ENCODE measurements around the gene TMEM273. TPM values are rescaled to one million over a fixed set of nuclear protein-coding genes. Genes with fewer than 3 reads are reported as not detected.
A peak's percentile ranks its signal among the peaks of the same experiment; 100 is the strongest.

The TMEM273 gene, protein sequence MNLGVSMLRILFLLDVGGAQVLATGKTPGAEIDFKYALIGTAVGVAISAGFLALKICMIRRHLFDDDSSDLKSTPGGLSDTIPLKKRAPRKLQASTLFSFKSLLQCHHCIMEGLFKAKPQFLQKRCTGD
- polyA plus RNA-seq (ENCODE audit: low read depth in 6 of 6) = 1 to 10 TPM; 1.2 to 7.1 (median 2.6) TPM

- peaks cover 0 to 6% (median 0%) of the 10 kb centered on the region in 7 donors for H3K9me3 Mint-ChIP-seq
- peak within 1 kb of the TSS; percentile 36 to 89 (median 76) for H3K4me3 Mint-ChIP-seq
- H3K27ac Mint-ChIP-seq = peak within 1 kb of the TSS; percentile 80 to 94 (median 88)
- peak; percentile 81 for ATAC-seq (ENCODE audit: low read depth in 2 of 2)
- H3K4me1 Mint-ChIP-seq = peaks cover 62 to 79% (median 78%) of the 10 kb centered on the region in 3 donors
- DNase-seq = peak; percentile 48
- H3K27me3 Mint-ChIP-seq = no peaks in the 10 kb centered on the region
- H3K36me3 Mint-ChIP-seq = peaks cover 0 to 5% of the 10 kb centered on the region in 2 donors
Measured at GRCh38 chr10:49187950-49188761, at the start of gene TMEM273. Gene TMEM273 (minus strand): TSS chr10:49188391. CDS start chr10:49188336, 55 bp downstream.

GRCh38 chr10:49237985-49238384, 49.8 kb upstream of the TMEM273 start:
- no peak for ATAC-seq (ENCODE audit: low read depth in 2 of 2)
- Mint-ChIP-seq H3K27ac (no peak overlapping the region), H3K4me1 (peaks cover 4 to 15% (median 5%) of the 10 kb centered on the region in 3 donors), H3K36me3 (no peaks in the 10 kb centered on the region), H3K27me3 (peaks cover 0 to 7% (median 0%) of the 10 kb centered on the region in 3 donors), H3K4me3 (no peak overlapping the region), H3K9me3 (no peaks in the 10 kb centered on the region)
- no peak for DNase-seq

DNA sequence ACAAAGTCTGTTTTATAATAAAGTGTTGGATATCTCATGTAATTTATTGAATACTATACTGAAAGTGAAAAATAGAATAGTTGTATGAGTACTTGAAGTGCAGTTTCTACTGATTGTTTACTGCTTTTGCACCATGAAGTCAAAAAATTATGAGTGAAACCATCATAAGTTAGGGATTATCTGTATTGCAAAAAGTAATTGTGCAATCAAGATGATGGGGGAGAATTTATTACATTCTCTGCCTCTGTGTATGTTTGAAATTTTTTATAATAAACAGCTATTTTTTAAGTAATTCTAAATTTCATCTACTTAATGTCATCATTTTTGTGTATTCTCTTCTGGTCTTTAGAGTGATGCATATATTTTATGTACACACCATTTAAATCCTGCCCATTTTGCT, 47.2 kb upstream of the TMEM273 start:
- no peaks in the 10 kb centered on the region for H3K4me1 Mint-ChIP-seq
- H3K27me3 Mint-ChIP-seq = peaks cover 0 to 7% (median 5%) of the 10 kb centered on the region in 3 donors
- DNase-seq = no peak
- peaks cover 0 to 5% (median 0%) of the 10 kb centered on the region in 7 donors for H3K9me3 Mint-ChIP-seq
- H3K36me3 Mint-ChIP-seq = no peaks in the 10 kb centered on the region
- ATAC-seq (ENCODE audit: low read depth in 2 of 2) = no peak
- no peak overlapping the region for H3K4me3 Mint-ChIP-seq
- H3K27ac Mint-ChIP-seq = no peak overlapping the region

DNA sequence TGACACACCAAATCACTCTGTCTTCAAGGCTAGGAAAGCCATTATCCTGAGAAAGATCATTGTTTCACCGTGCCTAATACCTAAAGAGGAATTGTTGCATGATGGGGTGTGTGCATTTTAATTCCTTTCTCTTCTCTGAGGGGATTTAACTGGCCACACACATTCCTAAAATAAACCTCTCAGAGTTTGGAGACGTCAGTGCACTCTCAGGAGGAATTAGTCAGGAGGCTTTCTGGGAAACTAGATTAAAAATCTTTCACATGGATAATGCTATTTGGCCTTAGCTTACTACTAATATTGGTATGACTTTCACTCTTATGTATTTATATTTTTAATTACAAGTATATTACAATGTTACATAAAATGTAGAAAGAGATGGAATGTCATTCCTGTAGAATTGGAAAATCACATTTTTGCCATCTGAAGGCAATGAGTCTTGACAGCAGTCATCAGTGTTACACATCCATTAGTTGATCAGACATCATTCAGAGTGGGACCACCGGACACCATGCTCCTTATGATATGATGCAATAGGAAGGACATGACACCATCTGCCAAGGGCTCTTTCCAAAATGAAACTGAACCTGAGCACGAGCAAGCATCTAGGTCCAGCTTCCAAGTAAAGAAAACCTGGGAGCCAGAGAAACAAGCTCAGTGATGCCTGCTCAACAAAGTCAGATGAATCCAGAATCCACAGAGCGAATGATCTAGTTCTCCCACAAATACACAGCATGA, 43.1 kb upstream of the TMEM273 start:
- DNase-seq (no peak), ATAC-seq (ENCODE audit: low read depth in 2 of 2) (no peak)
- H3K27me3 Mint-ChIP-seq = peaks cover 0 to 10% (median 8%) of the 10 kb centered on the region in 3 donors
- H3K27ac Mint-ChIP-seq = no peak overlapping the region
- H3K4me3 Mint-ChIP-seq = no peak overlapping the region
- peaks cover 0 to 6% (median 0%) of the 10 kb centered on the region in 7 donors for H3K9me3 Mint-ChIP-seq
- peaks cover 0 to 1% (median 0%) of the 10 kb centered on the region in 3 donors for H3K4me1 Mint-ChIP-seq
- H3K36me3 Mint-ChIP-seq = peaks cover 0 to 4% of the 10 kb centered on the region in 2 donors

DNA sequence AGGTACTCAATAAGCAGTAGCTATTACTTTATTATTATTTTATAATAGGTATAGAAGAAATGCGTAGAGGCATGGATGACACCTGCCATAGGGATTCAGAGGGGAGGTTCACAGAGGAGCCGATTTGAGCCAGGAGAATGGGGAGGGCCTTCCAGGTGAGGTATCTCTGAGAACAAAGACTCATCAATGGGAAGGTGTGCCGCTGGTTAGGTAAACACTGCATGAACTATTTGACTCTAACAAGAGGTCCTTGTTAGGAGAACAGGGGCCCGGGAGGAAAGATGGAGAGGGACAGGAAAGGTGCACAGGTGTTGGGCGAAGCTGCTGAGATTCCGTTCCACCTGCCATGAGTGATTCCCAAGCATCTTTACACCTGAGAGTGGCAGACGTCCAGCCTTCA, 41.8 kb upstream of the TMEM273 start:
- Mint-ChIP-seq H3K4me3 (no peak overlapping the region), H3K4me1 (peaks cover 0 to 3% (median 0%) of the 10 kb centered on the region in 3 donors), H3K9me3 (peaks cover 0 to 8% (median 0%) of the 10 kb centered on the region in 7 donors), H3K27ac (no peak overlapping the region), H3K36me3 (peaks cover 0 to 5% of the 10 kb centered on the region in 2 donors), H3K27me3 (peaks cover 0 to 12% (median 12%) of the 10 kb centered on the region in 3 donors)
- DNase-seq (no peak), ATAC-seq (ENCODE audit: low read depth in 2 of 2) (no peak)

GRCh38 chr10:49228677-49229076, 40.5 kb upstream of the TMEM273 start:
- H3K4me1 Mint-ChIP-seq = peaks cover 0 to 3% (median 0%) of the 10 kb centered on the region in 3 donors
- peaks cover 0 to 11% of the 10 kb centered on the region in 2 donors for H3K36me3 Mint-ChIP-seq

DNA sequence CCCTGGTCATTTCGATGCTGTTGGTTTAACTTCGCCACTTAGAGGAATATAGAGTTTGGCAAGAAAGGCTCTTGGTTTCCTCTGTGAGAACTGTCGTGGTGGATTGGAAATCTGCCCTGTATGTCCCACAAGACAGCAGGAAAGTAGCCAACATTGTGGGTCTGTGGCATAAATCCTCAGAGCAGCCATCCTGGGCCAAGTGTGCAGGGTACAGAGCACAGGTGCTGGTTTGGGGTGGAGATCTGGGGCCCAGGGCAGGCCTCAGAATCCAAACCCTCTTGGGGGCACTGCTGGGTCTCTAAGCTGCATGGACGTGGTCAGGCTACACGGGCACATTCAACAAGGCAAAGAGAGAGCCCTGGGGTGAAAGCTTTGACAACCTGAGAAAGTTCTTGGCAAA, 39.2 kb upstream of the TMEM273 start:
- no peak overlapping the region for H3K4me3 Mint-ChIP-seq
- ATAC-seq (ENCODE audit: low read depth in 2 of 2) (no peak), DNase-seq (no peak)
- H3K4me1 Mint-ChIP-seq = peaks cover 0 to 3% (median 0%) of the 10 kb centered on the region in 3 donors
- H3K9me3 Mint-ChIP-seq = peaks cover 0 to 8% (median 0%) of the 10 kb centered on the region in 7 donors
- no peak overlapping the region for H3K27ac Mint-ChIP-seq
- H3K27me3 Mint-ChIP-seq = peaks cover 0 to 12% (median 12%) of the 10 kb centered on the region in 3 donors
- peaks cover 0 to 14% of the 10 kb centered on the region in 2 donors for H3K36me3 Mint-ChIP-seq

More at GRCh38 chr10:49228677-49229076, 40.5 kb upstream of the TMEM273 start:
- DNase-seq = no peak
- no peak overlapping the region for H3K4me3 Mint-ChIP-seq
- no peak for ATAC-seq (ENCODE audit: low read depth in 2 of 2)
- peaks cover 0 to 8% (median 0%) of the 10 kb centered on the region in 7 donors for H3K9me3 Mint-ChIP-seq
- peaks cover 0 to 12% (median 12%) of the 10 kb centered on the region in 3 donors for H3K27me3 Mint-ChIP-seq
- no peak overlapping the region for H3K27ac Mint-ChIP-seq

GRCh38 chr10:49226594-49226993, 38.4 kb upstream of the TMEM273 start:
- Mint-ChIP-seq H3K4me3 (no peak overlapping the region), H3K9me3 (peaks cover 0 to 7% (median 0%) of the 10 kb centered on the region in 7 donors), H3K36me3 (peaks cover 0 to 14% of the 10 kb centered on the region in 2 donors), H3K27me3 (peaks cover 0 to 12% (median 12%) of the 10 kb centered on the region in 3 donors), H3K4me1 (peaks cover 0 to 3% (median 0%) of the 10 kb centered on the region in 3 donors), H3K27ac (no peak overlapping the region)
- DNase-seq = no peak
- ATAC-seq (ENCODE audit: low read depth in 2 of 2) = no peak

GRCh38 chr10:49225218-49225876, 37.2 kb upstream of the TMEM273 start:
- DNase-seq (no peak), ATAC-seq (ENCODE audit: low read depth in 2 of 2) (no peak)
- Mint-ChIP-seq H3K36me3 (peaks cover 0 to 15% of the 10 kb centered on the region in 2 donors), H3K4me3 (no peak overlapping the region), H3K27me3 (peaks cover 0 to 13% (median 7%) of the 10 kb centered on the region in 3 donors), H3K27ac (no peak overlapping the region), H3K9me3 (peaks cover 0 to 7% (median 0%) of the 10 kb centered on the region in 7 donors), H3K4me1 (peaks cover 0 to 3% (median 0%) of the 10 kb centered on the region in 3 donors)

GRCh38 chr10:49223205-49223604, 35.0 kb upstream of the TMEM273 start:
- peaks cover 0 to 11% (median 3%) of the 10 kb centered on the region in 7 donors for H3K9me3 Mint-ChIP-seq
- H3K27me3 Mint-ChIP-seq = peaks cover 0 to 31% (median 16%) of the 10 kb centered on the region in 3 donors
- ATAC-seq (ENCODE audit: low read depth in 2 of 2) = no peak
- H3K4me3 Mint-ChIP-seq = no peak overlapping the region
- H3K27ac Mint-ChIP-seq = no peak overlapping the region
- DNase-seq = no peak
- H3K4me1 Mint-ChIP-seq = peaks cover 0 to 3% (median 0%) of the 10 kb centered on the region in 3 donors
- H3K36me3 Mint-ChIP-seq = peaks cover 0 to 21% of the 10 kb centered on the region in 2 donors

DNA sequence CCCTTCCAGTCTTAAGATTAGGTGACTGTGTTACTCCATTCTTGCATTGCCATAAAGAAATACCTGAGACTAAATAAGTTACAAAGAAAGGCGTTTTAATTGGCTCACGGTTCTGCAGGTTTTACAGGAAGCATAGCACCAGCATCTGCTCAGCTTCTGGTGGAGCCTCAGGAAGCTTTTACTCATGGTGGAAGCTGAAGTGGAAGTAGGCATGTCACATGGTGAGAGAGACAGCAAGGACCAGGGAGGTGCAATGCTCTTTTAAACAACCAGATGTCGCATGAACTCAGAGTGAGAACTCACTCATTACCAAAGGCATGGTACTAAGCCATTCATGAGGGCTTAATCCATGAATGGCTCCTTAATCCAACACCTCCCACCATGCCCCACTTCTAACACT, 34.0 kb upstream of the TMEM273 start:
- H3K27me3 Mint-ChIP-seq = peaks cover 0 to 31% (median 16%) of the 10 kb centered on the region in 3 donors
- H3K9me3 Mint-ChIP-seq = peaks cover 0 to 11% (median 3%) of the 10 kb centered on the region in 7 donors
- ATAC-seq (ENCODE audit: low read depth in 2 of 2) (no peak), DNase-seq (no peak)
- H3K27ac Mint-ChIP-seq = no peak overlapping the region
- peaks cover 0 to 21% of the 10 kb centered on the region in 2 donors for H3K36me3 Mint-ChIP-seq
- H3K4me3 Mint-ChIP-seq = no peak overlapping the region
- H3K4me1 Mint-ChIP-seq = peaks cover 0 to 7% (median 0%) of the 10 kb centered on the region in 3 donors

- peak overlapping the region in 1 of 6 donors; percentile 12 for H3K27ac Mint-ChIP-seq
- peaks cover 0 to 18% (median 10%) of the 10 kb centered on the region in 3 donors for H3K27me3 Mint-ChIP-seq
- DNase-seq (no peak), ATAC-seq (ENCODE audit: low read depth in 2 of 2) (no peak)
- H3K4me1 Mint-ChIP-seq = peaks cover 0 to 4% (median 0%) of the 10 kb centered on the region in 3 donors
- H3K36me3 Mint-ChIP-seq = peaks cover 0 to 16% of the 10 kb centered on the region in 2 donors
- H3K9me3 Mint-ChIP-seq = peaks cover 0 to 11% (median 3%) of the 10 kb centered on the region in 7 donors
- no peak overlapping the region for H3K4me3 Mint-ChIP-seq
Measured at GRCh38 chr10:49220679-49221078, 32.5 kb upstream of the TMEM273 start.
